K562 treated with DMSO at 1 percent for 12 hours (cell line): Measurements from ENCODE around the gene GOLGA8F. TPM values are rescaled to one million over a fixed set of nuclear protein-coding genes. Genes with fewer than 3 reads are reported as not detected.

ENCODE experiments used
- total RNA-seq: library from RNA; unstranded; fragments of 300-600 nt; gene quantifications from 2 replicates; pipeline ENCODE4 v1.2.3, GENCODE V29; 2022; ENCODE audit not compliant: insufficient read depth

GOLGA8F gene
- total RNA-seq: 0.17 TPM in 1 of 2 replicates, not detected in the other

GRCh38 chr15:28378364-28378763 lies at the start of gene GOLGA8F:
Gene GOLGA8F, plus strand, starts transcription at chr15:28378664. Its CDS starts 98 bp downstream, at chr15:28378762.

GRCh38 chr15:28357984-28358383 lies 20.5 kb upstream of the GOLGA8F start, which contains the start of gene GOLGA6L24:
Gene GOLGA6L24, minus strand, starts transcription at chr15:28358084. Its CDS starts 61 bp downstream, at chr15:28358023.

Other genes starting within 250 kb of the GOLGA8F start
- 26.8 and 60.3 TPM in 2 replicates for gene HERC2, start 56.5 kb upstream of the GOLGA8F start, total RNA-seq
- gene GOLGA6L24, start 20.6 kb upstream of the GOLGA8F start, total RNA-seq: not detected in 2 replicates
- gene GOLGA8G, start 154.3 kb downstream of the GOLGA8F start, total RNA-seq: 0.15 and 0.19 TPM in 2 replicates
- not detected in 2 replicates for gene GOLGA6L25, start 174.9 kb downstream of the GOLGA8F start, total RNA-seq